Measurements from ENCODE around the gene SIL1. TPM values are rescaled to one million over a fixed set of nuclear protein-coding genes. Genes with fewer than 3 reads are reported as not detected.

The SIL1 gene
- total and polyA plus RNA-seq, 2 of the 8 experiments (the other 6 are each of a cell fraction or from before 2014, with no cell fraction given): 8.3 to 12.8 TPM

- no peaks in the 10 kb centered on the region for H3K79me1 ChIP-seq (ENCODE audit: low read depth, low read length)
- H3K4me2 ChIP-seq (ENCODE audit: insufficient read depth in 1 of 2, low read depth in 2 of 2, low read length in 2 of 2): no peak overlapping the region
- no peak overlapping the region for H3K4ac ChIP-seq (replicated peaks; ENCODE audit: insufficient read length, low read depth, low read length)
- H3K56ac ChIP-seq (replicated peaks; ENCODE audit: insufficient read length, low read depth, low read length): no peak overlapping the region
- no peak overlapping the region for H3K27ac ChIP-seq (ENCODE audit: low read depth, low read length)
- H3K14ac ChIP-seq (ENCODE audit: insufficient read length): no peak overlapping the region
- no peaks in the 10 kb centered on the region for H3K79me2 ChIP-seq (ENCODE audit: control insufficient read depth in 1 of 2, insufficient read depth in 2 of 2, low read length in 2 of 2)
- no peak overlapping the region for H2BK15ac ChIP-seq (ENCODE audit: low read length)
- peaks cover 0 to 4% (median 2%) of the 10 kb centered on the region in 4 experiments; a peak in 4 of 7 replicates for H3K4me1 ChIP-seq (replicated peaks in 1 of 4; ENCODE audit: control insufficient read depth in 3 of 4, insufficient read depth in 4 of 4, low read length in 3 of 4)
- H2BK120ac ChIP-seq (replicated peaks; ENCODE audit: low read depth, low read length): no peak overlapping the region
- H3K4me3 ChIP-seq (ENCODE audit: extremely low read depth in 1 of 4, insufficient read depth in 2 of 4, low read depth in 3 of 4, low read length in 4 of 4): no peak overlapping the region
- H2AK5ac ChIP-seq (ENCODE audit: low read depth, low read length): no peak overlapping the region
- H3K18ac ChIP-seq (ENCODE audit: extremely low read depth, low read length): no peak overlapping the region
- H3K9me3 ChIP-seq (ENCODE audit: insufficient read depth in 2 of 2, low read depth in 1 of 2, low read length in 1 of 2): no peaks in the 10 kb centered on the region
- DNase-seq (ENCODE audit: low read depth in 1 of 2, low spot score in 2 of 2) (no peak), FAIRE-seq (no peak)
- H4K20me1 ChIP-seq (replicated peaks in 1 of 2; ENCODE audit: control insufficient read depth in 1 of 2, insufficient read depth in 2 of 2, low read length in 2 of 2): no peaks in the 10 kb centered on the region
- ChIA-PET CTCF (ENCODE audit: partially characterized antibody) (no interaction called here), POLR2A (ENCODE audit: partially characterized antibody) (no interaction called here)
- no peaks in the 10 kb centered on the region for H3K27me3 ChIP-seq (replicated peaks in 1 of 4; ENCODE audit: control insufficient read depth in 3 of 4, extremely low read depth in 1 of 4, insufficient read depth in 3 of 4, low read length in 3 of 4)
- no peak overlapping the region for H4K91ac ChIP-seq (replicated peaks; ENCODE audit: insufficient read length, low read length)
- no peaks in the 10 kb centered on the region for H3K36me3 ChIP-seq (ENCODE audit: control insufficient read depth in 2 of 4, insufficient read depth in 4 of 4, low read length in 3 of 4)
- no peak overlapping the region for H4K8ac ChIP-seq (ENCODE audit: extremely low read depth, insufficient read depth, low read length)
- no peak overlapping the region for H4K5ac ChIP-seq (ENCODE audit: insufficient read length, low read depth, low read length)
- H3K23me2 ChIP-seq (ENCODE audit: low read depth, low read length): no peaks in the 10 kb centered on the region
- no peak overlapping the region for H2AFZ ChIP-seq (ENCODE audit: low read length)
- H2BK12ac ChIP-seq (ENCODE audit: low read depth, low read length): no peak overlapping the region
- H3K23ac ChIP-seq (ENCODE audit: insufficient read length): no peak overlapping the region
- no peak overlapping the region for H3K9ac ChIP-seq (replicated peaks in 1 of 4; ENCODE audit: extremely low read depth in 1 of 4, low read depth in 3 of 4, low read length in 3 of 4)
- H2BK5ac ChIP-seq (ENCODE audit: low read depth, low read length): no peak overlapping the region
- H2BK20ac ChIP-seq (ENCODE audit: low read length): no peak overlapping the region
- TF ChIP-seq CTBP2 (IDR thresholded peaks at IDR 0.05; ENCODE audit: borderline replicate concordance, insufficient read depth, insufficient read length, low read length) (no peak), BCL11A (IDR thresholded peaks at IDR 0.05; ENCODE audit: low read depth in 2 of 2, low read length in 2 of 2) (no peak), POLR2AphosphoS5 (IDR thresholded peaks at IDR 0.05; ENCODE audit: low read depth, low read length) (no peak), CBX8 (IDR thresholded peaks at IDR 0.05; ENCODE audit: borderline replicate concordance, low read depth, low read length) (no peak), TAF7 (optimal IDR thresholded peaks at IDR 0.05; ENCODE audit: borderline replicate concordance, low read depth, low read length) (no peak), RXRA (IDR thresholded peaks at IDR 0.05; ENCODE audit: insufficient read depth, low read depth, low read length) (no peak), USF2 (IDR thresholded peaks at IDR 0.05; ENCODE audit: low read length) (no peak), SIN3A (conservative IDR thresholded peaks at IDR 0.05 in 1 of 2, IDR thresholded peaks at IDR 0.05 in 1 of 2; ENCODE audit: low read depth in 1 of 2, low read length in 2 of 2) (no peak), BRCA1 (IDR thresholded peaks at IDR 0.05; ENCODE audit: low read depth, low read length) (no peak)
Measured at GRCh38 chr5:139103762-139104161, 94.4 kb downstream of the SIL1 start.
